ENCODE measurements around the gene MAB21L4. TPM values are rescaled to one million over a fixed set of nuclear protein-coding genes. Genes with fewer than 3 reads are reported as not detected.

MAB21L4 gene
- total and polyA plus RNA-seq, 8 donors = 0.14 to 2.0 (median 1.1) TPM

GRCh38 chr2:240881913-240882312 lies 14.0 kb downstream of the MAB21L4 start:
- DNase-seq (no peak), ATAC-seq (peak in 1 of 4 donors; percentile 60), FAIRE-seq (no peak)
- Histone ChIP-seq H3K36me3 (no peaks in the 10 kb centered on the region), H3K27ac (no peak overlapping the region), H3K27me3 (no peaks in the 10 kb centered on the region), H3K4me1 (no peaks in the 10 kb centered on the region), H3K4me3 (no peak overlapping the region), H3K9me3 (no peaks in the 10 kb centered on the region)
- 50 to 67% methylated on average over 6 of the region's 6 CpGs for whole genome bisulfite sequencing, 2 donors
- intact Hi-C loops (cut with DNase I) = no loop called here
- no peak for TF ChIP-seq CTCF (IDR thresholded peaks at IDR 0.05)

DNA sequence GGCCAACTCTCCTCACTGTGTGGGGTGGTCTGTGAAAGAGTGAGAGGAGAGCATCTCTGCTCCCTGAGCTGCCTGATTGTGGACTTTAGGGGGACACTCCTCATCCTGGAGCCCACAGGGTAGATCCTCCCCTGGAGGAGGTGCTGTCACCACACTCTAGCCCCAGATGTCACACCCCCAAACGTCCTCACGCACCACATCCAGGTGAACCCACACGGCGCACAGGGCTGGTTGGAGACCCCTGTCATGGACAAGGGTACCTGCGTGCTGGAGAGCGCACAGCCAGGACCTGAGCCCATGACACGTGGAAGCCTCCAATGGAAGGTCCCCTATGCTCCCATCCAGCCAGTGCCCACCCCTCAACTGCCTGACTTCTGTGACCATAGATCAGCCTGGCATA lies 16.9 kb downstream of the MAB21L4 start:
- no peaks in the 10 kb centered on the region for H3K27me3 ChIP-seq
- ATAC-seq (no peak), DNase-seq (peak in 1 of 6 donors; percentile 46), FAIRE-seq (no peak)
- no peaks in the 10 kb centered on the region for H3K9me3 ChIP-seq
- TF ChIP-seq CTCF (IDR thresholded peaks at IDR 0.05) = no peak
- H3K4me3 ChIP-seq = no peak overlapping the region
- no peak overlapping the region for H3K27ac ChIP-seq
- H3K36me3 ChIP-seq = no peaks in the 10 kb centered on the region
- intact Hi-C loops (cut with DNase I) = no loop called here
- peaks cover 0 to 3% (median 0%) of the 10 kb centered on the region in 3 donors for H3K4me1 ChIP-seq
- WGBS, 2 donors = 72 to 90% methylated on average over 7 of the region's 7 CpGs

GRCh38 chr2:240878341-240878936 lies 17.5 kb downstream of the MAB21L4 start:
- DNase-seq (peak in 2 of 6 donors; percentile 52 to 53), ATAC-seq (no peak), FAIRE-seq (no peak)
- Histone ChIP-seq H3K9me3 (no peaks in the 10 kb centered on the region), H3K36me3 (no peaks in the 10 kb centered on the region), H3K4me3 (no peak overlapping the region), H3K4me1 (peaks cover 0 to 3% (median 0%) of the 10 kb centered on the region in 3 donors), H3K27ac (no peak overlapping the region), H3K27me3 (no peaks in the 10 kb centered on the region)
- intact Hi-C loops (cut with DNase I) = no loop called here
- WGBS, 2 donors = 88 to 90% methylated on average over 16 to 18 of the region's 18 CpGs
- no peak for TF ChIP-seq CTCF (IDR thresholded peaks at IDR 0.05)

GRCh38 chr2:240877460-240878340 lies 18.3 kb downstream of the MAB21L4 start:
- TF ChIP-seq CTCF (IDR thresholded peaks at IDR 0.05) = no peak
- H3K27me3 ChIP-seq = no peaks in the 10 kb centered on the region
- peak in 2 of 6 donors; percentile 43 to 59 for DNase-seq
- no peak for ATAC-seq
- no peak overlapping the region for H3K27ac ChIP-seq
- no peak for FAIRE-seq
- H3K9me3 ChIP-seq = no peaks in the 10 kb centered on the region
- 93 to 94% methylated on average over 40 of the region's 40 CpGs for WGBS, 2 donors
- no peak overlapping the region for H3K4me3 ChIP-seq
- H3K4me1 ChIP-seq = peaks cover 0 to 3% (median 0%) of the 10 kb centered on the region in 3 donors
- intact Hi-C loops (cut with DNase I) = no loop called here
- H3K36me3 ChIP-seq = no peaks in the 10 kb centered on the region

Data from pancreas (tissue), 10 donors.